ENCODE results near the gene LRFN4.
A peak's percentile ranks its signal among the peaks of the same experiment; 100 is the strongest.

Gene LRFN4

GRCh38 chr11:66866511-66866986, 9.7 kb downstream of the LRFN4 start:
- in situ Hi-C loops (cut with MboI; ENCODE audit: low pct_unique_long_range_greater_than_20kb, low sequenced_read_pairs), result no loop called here
- no peak for DNase-seq

- no peak for DNase-seq
- in situ Hi-C loops (cut with MboI; ENCODE audit: low pct_unique_long_range_greater_than_20kb, low sequenced_read_pairs), result no loop called here
Observed at GRCh38 chr11:66867425-66868040, 10.7 kb downstream of the LRFN4 start.

GRCh38 chr11:66868082-66868725, 11.3 kb downstream of the LRFN4 start:
- DNase-seq, result no peak
- in situ Hi-C loops (cut with MboI; ENCODE audit: low pct_unique_long_range_greater_than_20kb, low sequenced_read_pairs), result no loop called here

GRCh38 chr11:66868726-66869566, 12.1 kb downstream of the LRFN4 start:
- DNase-seq, result peak; percentile 60

GRCh38 chr11:66869567-66869870, 12.7 kb downstream of the LRFN4 start:
- no peak for DNase-seq
- in situ Hi-C loops (cut with MboI; ENCODE audit: low pct_unique_long_range_greater_than_20kb, low sequenced_read_pairs), result no loop called here

More at GRCh38 chr11:66868726-66869566, 12.1 kb downstream of the LRFN4 start:
- in situ Hi-C loops (cut with MboI; ENCODE audit: low pct_unique_long_range_greater_than_20kb, low sequenced_read_pairs), result no loop called here

- in situ Hi-C loops (cut with MboI; ENCODE audit: low pct_unique_long_range_greater_than_20kb, low sequenced_read_pairs), result no loop called here
Observed at GRCh38 chr11:66870131-66870530, 13.3 kb downstream of the LRFN4 start.

GRCh38 chr11:66870616-66871520, 14.0 kb downstream of the LRFN4 start:
- in situ Hi-C loops (cut with MboI; ENCODE audit: low pct_unique_long_range_greater_than_20kb, low sequenced_read_pairs), result no loop called here
- DNase-seq, result no peak

More at GRCh38 chr11:66870131-66870530, 13.3 kb downstream of the LRFN4 start:
- DNase-seq, result no peak

GRCh38 chr11:66871521-66871901, 14.6 kb downstream of the LRFN4 start:
- in situ Hi-C loops (cut with MboI; ENCODE audit: low pct_unique_long_range_greater_than_20kb, low sequenced_read_pairs), result no loop called here

GRCh38 chr11:66874232-66874631, 17.4 kb downstream of the LRFN4 start:
- no peak for DNase-seq
- in situ Hi-C loops (cut with MboI; ENCODE audit: low pct_unique_long_range_greater_than_20kb, low sequenced_read_pairs), result no loop called here

More at GRCh38 chr11:66871521-66871901, 14.6 kb downstream of the LRFN4 start:
- DNase-seq, result no peak

GRCh38 chr11:66875378-66875777, 18.5 kb downstream of the LRFN4 start:
- in situ Hi-C loops (cut with MboI; ENCODE audit: low pct_unique_long_range_greater_than_20kb, low sequenced_read_pairs), result no loop called here
- DNase-seq, result no peak

GRCh38 chr11:66877588-66878385, 20.9 kb downstream of the LRFN4 start:
- no peak for DNase-seq
- in situ Hi-C loops (cut with MboI; ENCODE audit: low pct_unique_long_range_greater_than_20kb, low sequenced_read_pairs), result no loop called here

GRCh38 chr11:66878474-66878873, 21.6 kb downstream of the LRFN4 start:
- DNase-seq, result no peak
- in situ Hi-C loops (cut with MboI; ENCODE audit: low pct_unique_long_range_greater_than_20kb, low sequenced_read_pairs), result no loop called here

GRCh38 chr11:66879000-66879399, 22.1 kb downstream of the LRFN4 start:
- no peak for DNase-seq
- in situ Hi-C loops (cut with MboI; ENCODE audit: low pct_unique_long_range_greater_than_20kb, low sequenced_read_pairs), result no loop called here

- no peak for DNase-seq
- in situ Hi-C loops (cut with MboI; ENCODE audit: low pct_unique_long_range_greater_than_20kb, low sequenced_read_pairs), result no loop called here
Observed at GRCh38 chr11:66879583-66879982, 22.7 kb downstream of the LRFN4 start.

- no peak for DNase-seq
- in situ Hi-C loops (cut with MboI; ENCODE audit: low pct_unique_long_range_greater_than_20kb, low sequenced_read_pairs), result no loop called here
Observed at GRCh38 chr11:66879999-66880398, 23.1 kb downstream of the LRFN4 start.

- peak; percentile 50 for DNase-seq
- in situ Hi-C loops (cut with MboI; ENCODE audit: low pct_unique_long_range_greater_than_20kb, low sequenced_read_pairs), result no loop called here
Observed at GRCh38 chr11:66880496-66881450, 23.9 kb downstream of the LRFN4 start.

- DNase-seq, result no peak
- in situ Hi-C loops (cut with MboI; ENCODE audit: low pct_unique_long_range_greater_than_20kb, low sequenced_read_pairs), result no loop called here
Observed at GRCh38 chr11:66881451-66881835, 24.6 kb downstream of the LRFN4 start.

All from KBM-7 (cell line).